ENCODE results near the gene MAGI1. TPM values are rescaled to one million over a fixed set of nuclear protein-coding genes. Genes with fewer than 3 reads are reported as not detected.
"Not testable (repeated sequence)": the region's sequence is repeated elsewhere in the genome, so short reads cannot be mapped to it uniquely, and the experiment has no call there.

Gene MAGI1
- polyA plus RNA-seq, 10 donors: 9.5 to 18.3 (median 14.3) TPM

DNA sequence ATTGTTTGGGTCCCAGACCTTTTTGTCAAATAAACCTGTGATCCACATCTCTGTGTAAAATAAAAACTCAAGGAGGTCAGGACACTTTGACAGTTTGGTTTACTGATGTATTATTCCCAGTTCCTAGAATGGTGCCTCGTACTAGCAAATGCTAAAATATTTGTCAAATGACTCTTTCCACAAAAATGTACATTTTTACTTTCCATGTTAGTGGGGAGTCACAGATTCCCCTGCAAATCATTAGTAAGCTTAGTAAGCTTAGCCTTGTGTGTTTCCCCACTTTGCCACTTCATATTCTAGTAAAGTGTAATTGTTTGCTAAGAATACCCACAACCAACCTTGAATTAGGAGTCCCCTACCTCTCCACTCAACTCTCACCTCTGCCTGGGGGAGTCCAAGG is 2.4 kb upstream of the MAGI1 start:
- peak in 1 of 3 donors; percentile 58 for DNase-seq

DNA sequence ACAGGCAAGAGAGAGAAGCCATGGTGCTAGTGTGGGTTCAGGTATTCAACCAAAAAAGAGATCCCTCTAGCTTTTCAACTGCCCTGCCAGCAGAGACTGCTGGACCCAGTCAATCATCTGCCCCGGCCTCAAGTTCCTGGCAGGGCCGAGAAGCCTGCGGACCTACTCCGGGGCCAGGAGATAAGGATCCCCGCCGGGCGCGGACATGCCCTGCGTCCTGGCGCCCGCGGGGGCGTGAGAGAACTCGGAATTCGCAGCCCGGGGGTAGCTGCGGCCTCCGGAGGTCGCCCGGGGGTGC is 821 bp upstream of the MAGI1 start:
- DNase-seq: no peak

DNA sequence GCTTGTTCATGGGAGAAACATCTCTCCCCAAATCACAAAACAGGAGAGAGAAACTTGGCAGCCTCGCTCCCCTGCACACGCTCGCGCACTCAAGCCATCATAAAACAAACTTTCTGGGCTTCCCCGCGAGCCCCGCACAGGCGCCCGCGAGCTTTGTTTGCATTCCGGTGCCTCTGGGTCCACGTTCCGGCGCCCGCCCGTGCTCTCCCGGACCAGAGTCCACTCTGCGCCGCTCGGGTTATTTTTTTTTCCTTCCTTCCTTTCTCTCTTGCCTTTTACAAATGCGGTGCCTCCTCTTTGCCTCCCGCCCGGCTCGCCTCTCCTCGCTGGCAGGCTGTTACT is 363 bp downstream of the MAGI1 start:
- no peak for DNase-seq

DNA sequence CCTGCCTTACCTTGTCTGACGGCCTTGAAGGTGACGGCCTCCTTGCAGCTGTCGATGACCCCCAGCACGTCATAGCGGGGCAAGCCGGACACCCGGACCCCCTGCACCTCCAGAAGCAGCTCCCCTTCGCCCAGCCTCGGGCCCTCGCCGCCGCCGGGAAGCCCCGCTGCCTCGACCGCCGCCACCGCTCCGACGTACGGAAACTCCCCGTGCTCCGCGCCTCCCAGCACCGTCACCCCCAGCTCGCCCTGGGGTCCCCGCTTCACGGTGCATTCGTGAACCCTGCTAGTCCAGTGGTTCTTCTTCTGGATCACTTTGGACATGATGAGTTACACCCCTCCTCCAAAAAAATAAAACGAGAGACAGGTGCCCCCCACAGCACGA is 740 bp downstream of the MAGI1 start:
- no peak for DNase-seq

DNA sequence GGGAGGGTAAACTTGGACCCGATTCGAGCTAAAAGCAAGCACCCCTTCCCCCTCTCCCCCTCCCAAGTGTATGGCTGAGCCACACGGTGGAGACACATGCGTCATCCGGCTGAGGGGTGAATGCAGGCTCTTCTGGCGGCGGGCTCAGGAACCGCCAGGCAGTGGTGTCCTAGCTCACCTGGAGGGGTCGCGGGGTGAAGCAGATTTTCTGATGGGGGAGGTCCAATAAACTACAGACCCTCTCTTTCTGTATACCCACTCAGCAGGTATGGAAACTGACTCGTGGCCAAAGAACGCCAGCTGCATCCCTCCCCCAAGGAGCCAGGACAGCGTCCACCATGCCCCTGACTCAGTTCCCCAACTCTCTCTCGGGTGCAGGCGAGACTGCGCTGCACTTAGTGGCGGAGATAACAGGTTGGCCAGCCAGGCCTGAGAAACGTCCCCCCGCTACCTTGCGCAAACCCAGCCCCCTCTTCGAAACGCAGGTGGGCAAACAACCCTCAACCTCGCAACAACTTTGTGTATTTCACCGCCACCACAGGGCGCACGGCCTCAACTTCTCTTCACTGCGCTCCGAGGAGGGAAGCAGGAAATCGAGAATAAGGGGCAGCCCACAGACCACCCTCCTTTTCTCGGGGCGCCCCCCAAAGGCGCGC is 1.3 kb downstream of the MAGI1 start:
- peak in 2 of 3 donors; percentile 32 to 60 for DNase-seq

DNA sequence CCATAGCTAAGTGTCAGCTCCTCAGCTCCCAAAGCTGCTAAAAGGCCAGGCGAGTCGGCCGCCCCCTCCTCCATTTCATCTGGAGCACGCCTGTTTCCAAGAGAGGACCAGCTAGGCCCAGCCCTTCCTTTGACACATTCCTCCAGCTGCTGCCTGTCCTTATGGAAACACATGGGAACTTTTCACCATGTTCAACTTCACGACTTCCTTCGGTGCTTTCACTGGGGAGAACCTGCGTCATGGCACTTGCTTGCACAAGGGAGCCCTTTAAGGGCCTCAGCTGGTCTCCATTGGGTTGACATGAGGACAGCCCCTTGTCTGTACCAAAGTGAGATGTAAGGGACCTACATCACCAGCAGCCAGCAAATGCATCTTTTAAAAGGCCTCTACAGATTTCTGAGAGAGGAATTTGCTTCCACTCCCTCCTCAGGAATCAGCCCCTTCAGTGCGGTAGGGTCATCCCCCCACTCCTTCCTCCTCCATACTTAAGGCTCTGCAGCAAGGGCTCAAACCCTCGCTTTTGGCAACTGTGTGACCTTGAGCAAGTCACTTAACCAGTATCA is 2.1 kb downstream of the MAGI1 start:
- DNase-seq: peak in 1 of 3 donors; percentile 25

DNA sequence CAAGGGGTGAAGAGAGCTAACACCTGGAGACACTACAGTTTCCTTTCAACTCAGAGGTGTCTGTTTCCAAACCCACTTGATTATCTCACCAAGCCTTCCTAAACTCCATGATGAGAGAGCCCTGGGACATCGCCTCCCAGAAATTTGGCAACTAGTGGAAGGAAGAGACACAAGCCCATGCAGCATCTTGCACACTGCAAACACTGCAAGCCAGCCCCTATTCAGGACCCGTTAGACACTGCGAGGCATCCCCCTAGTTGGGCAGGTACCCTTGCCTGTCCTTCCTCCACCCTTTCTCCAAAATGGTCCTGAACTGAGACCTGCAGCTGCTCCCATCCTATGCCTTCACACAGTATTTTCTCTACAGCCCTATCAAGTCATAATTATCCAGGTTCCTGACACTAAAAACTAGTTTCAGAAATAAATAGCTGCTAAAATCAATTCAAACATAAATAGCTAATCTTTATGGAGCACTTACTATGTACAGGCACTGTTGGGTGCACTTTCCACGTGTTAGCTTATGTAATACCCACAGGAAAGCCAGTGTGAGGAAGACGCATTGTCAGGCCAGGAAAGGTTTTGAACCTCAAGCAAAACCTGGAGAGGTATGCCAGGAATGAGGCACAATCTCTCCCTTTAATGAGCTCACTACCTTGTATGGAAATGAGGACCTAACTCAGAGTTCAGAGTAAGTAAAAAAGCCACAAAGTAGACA is 2.8 kb downstream of the MAGI1 start:
- no peak for DNase-seq

DNA sequence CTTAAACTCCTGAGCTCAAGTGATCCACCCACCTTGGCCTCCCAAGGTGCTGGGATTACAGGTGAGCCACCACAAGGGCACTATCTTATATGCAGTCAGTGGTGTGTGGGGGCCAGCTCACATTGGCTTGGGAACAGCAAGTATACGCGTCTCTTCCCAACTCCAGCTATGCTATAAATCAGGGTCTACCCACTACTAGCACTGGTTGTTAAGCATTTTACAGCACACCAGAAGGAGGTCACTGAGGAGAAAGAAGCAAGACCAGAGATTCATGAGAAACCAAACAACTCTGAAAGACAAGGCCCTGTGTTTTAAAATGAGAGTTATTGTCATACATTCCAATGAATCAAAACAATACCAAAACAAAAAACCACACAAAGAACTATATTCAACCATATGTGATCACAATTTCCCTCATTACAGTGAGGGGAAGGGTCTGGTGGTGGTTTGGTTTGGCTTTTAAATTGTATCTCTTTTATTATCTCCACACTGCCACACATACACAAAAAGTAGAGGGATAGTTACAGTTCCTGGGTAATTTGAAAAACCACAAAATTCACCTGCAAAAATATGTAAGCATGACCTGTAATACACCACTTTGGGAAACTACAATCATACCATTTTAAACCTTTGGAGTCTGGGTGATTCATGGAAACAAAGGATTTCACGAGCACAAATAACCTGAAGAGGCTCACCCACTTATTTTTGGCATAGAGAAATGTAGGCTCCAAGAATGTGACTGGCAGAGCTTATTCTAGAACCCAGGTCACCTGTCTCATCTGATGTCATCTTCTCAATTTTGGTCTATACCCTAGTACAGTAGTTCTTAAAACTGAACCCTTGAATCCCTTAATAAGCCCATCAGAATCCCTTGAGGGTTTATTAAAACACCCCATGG is 5.2 kb downstream of the MAGI1 start:
- no peak for DNase-seq

DNA sequence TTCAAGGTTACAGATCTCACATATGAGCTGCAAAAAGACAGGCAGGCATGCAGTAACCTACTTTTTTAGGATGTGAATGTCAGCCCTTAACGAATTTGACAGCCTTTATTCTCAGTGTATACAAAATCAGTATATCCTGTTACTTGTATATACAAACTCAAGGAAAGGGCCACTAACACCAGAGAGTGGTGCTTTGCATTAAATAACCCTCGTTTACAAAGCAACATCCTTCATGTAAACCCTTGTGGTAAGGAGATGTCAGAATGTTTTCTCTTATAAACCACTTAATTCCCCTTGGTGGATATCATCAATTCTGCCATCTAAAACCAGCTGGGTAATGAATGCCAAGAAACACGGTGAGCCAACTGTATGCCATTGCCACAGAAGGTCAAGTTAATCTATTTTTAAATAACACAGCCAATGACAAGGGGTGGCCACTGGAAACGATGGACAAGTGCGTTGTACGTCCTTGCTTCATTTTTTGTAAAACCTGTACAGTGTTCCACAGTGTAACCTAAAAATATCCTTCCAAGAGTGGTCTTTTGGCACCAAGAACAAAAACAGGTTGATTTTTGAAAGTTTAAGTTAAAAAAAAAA is 7.5 kb downstream of the MAGI1 start:
- DNase-seq: no peak

DNA sequence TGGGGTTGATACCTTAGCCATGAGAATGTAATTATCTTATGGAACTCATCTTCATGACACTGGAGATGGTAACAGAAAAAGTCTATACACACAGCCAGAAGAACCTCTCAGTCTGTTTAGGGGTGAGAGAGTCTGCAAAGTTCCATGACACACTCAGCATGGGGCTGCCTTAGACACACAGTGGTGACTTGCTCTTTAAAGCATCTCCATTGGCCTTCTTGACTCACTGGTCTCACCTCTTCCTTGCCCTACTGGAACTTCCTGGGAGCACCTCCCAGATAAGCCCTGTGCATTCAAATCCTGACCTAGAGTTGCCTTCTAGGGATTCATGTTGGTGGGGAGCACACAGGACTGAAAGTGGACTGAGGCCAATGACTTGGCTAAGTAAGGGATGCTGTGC is 9.3 kb downstream of the MAGI1 start:
- DNase-seq: no peak

DNA sequence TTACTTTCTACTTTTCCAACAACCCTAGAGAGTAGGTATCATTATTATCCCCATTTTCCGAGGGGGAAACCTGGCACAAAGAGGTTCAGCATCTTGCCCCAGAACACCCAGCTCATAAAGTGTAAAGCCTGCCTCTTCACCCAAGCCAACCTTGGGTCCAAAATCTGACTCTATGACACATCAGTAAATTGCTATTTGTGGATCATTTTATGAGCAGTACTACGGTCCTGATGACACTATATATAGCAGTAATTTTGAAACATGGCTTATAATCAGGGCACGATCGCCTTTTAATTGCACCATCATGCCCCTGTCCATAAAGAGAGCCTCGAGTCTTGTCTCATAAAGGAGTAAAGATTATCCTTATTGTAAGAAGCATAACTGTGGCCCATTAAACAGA is 9.7 kb downstream of the MAGI1 start:
- DNase-seq: no peak

DNA sequence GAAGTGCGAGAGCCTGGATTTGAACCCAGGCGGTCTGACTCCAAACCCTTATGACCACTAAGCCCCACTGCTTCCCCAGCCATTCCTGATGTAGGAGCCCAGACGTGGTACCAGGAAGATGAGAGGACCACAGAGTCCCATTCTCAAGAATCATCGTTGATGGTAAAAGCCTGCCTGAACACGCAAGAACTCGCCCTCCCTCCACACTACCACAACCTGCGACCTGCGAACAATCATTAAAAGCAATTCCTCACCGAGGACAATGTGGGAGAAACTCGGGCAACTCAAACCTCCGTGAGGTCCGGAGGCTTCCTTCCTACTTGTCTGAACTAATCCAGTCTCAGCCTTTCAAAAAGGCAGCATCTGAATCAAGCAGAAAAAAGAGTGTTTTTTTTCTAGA is 10.3 kb downstream of the MAGI1 start:
- DNase-seq: no peak

DNA sequence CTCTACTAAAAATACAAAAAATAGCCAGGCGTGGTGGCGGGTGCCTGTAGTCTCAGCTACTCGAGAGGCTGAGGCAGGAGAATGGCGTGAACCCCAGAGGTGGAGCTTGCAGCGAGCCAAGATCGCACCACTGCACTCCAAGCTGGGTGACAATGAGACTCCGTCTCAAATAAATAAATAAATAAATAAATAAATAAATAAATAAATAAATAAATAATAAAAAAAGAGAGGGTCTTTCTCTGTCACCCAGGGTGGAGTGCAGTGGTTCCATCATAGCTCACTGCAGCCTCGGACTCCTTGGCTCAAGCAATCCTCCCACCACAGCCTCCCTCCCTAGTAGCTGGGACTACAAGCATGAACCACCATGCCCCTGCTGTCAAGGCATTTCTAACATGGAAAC is 11.6 kb downstream of the MAGI1 start:
- DNase-seq: not testable (repeated sequence)

DNA sequence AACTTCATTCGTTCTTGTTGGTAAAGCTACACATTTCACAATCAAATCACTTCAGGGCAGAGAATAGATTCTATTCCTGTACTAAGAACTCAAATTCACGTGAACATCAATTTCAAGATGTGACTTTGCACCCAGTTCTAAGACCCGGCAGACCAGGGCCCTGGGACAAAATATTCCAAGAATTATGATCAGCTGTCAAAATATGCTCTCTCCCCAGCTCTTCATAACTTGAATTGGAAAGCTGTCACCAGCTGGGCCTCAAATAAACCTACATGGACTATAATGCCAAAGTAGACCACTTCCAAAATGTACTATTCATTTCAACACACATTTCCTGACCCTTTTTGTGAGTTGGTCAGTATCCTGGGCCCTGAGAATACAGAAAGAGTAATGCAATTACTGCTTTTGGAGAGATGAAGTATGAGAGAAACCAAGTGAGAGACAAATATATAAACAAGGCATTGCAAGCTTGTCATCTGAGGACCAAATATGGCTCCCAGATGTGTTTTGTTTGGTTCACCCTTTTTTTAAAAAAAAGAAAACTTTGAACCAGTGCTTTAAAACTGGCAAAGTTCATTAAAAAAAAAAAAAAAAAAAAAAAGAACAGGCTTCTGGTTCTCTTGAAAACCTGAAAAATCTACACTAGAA is 14.9 kb downstream of the MAGI1 start:
- DNase-seq: no peak

DNA sequence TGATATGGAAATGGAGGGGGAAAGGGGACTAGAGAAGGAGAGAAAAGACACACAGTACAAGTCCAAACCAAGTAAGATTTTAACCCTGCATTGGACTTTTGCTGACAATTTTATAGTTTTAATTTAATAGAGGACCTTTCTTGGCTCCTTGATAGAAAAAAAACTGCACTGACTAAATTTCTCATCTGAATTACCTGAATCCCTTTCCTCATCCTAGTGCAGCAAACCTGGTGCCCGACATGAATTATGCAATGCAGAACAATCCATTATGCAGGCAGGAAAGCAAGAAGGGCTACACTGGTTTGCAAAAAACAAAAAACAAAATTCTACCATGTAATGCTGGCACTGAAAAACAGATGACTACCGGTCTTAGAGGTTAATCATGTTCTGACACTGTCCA is 15.5 kb downstream of the MAGI1 start:
- no peak for DNase-seq

DNA sequence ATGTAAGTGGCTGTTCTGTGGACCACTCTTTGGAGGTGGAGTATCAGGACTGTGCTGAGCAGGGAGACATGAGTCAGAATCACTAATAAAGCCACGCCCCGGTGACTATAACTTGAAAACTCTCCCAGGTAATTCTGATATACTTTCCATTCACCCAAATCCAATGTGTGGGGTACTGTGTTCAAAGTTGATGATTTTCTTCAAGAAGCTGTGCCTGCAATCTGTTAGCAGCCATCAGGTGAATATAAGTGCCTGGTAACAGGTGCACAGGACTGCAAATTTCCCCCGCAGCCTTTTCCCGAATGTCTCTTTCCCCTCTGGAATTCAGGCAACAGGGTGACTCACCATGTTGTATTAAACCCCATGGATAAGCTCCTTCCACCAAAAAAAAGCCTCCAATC is 17.0 kb downstream of the MAGI1 start:
- no peak for DNase-seq

DNA sequence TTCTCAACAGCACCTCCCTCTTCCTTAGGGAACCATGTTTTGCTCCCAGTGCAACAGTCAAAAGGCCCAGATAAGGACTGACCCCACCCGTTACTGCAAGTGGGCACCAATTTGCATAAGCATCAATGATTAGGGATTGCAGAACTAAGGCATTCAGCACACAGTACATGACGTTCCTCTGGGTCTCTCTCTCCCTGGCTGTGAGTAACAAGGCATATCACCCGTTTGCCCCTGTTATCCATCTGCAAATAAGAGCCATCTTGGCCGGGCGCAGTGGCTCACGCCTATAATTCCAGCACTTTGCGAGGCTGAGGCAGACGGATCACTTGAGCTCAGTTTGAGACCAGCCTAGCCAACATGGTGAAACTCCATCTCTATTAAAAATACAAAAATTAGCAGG is 18.8 kb downstream of the MAGI1 start:
- DNase-seq: no peak

DNA sequence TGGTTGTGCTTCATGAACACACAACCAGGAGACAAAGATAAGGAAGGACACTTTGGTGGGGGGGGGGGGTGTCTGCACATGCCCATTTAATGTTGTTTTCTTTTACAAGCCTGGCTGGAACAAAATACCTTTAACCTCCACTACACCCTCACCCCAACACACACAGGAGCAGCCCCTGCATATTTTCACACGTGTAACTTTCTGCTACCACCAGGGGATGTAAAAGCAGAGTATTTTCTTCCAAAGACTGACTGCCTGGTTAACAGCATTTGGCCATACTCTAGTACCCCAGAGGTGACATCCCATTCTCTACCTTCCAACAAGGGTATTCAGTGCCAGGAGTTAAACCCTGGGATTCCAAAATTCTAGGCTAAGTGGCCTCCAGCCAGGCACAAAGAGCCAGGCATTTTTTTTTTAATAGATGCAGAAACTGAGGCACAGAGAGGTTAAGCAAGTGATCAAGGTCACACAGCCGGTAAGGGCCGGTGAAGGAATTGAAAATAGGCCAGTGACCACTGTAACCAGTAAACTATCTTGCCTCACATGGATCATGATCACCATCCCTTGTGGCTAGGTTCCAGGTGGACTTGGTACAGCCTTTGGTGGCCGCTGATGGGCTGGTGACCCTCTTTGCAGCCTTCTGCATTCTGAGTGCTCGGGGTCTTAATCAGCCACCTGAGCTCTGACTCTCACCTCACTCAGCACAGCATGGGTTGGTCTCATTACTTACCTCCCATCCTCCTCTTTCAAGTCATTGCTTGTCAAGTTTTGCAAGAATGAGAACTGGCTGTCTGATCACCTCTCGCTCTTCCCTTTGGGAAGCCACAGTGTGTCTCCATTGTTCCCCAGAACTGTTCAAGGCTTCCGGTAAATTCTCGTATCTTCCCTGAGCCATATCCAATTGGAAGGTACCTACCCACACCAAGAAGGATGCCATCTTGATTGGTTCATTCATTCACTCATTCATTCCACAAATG is 20.4 kb downstream of the MAGI1 start:
- DNase-seq: no peak

DNA sequence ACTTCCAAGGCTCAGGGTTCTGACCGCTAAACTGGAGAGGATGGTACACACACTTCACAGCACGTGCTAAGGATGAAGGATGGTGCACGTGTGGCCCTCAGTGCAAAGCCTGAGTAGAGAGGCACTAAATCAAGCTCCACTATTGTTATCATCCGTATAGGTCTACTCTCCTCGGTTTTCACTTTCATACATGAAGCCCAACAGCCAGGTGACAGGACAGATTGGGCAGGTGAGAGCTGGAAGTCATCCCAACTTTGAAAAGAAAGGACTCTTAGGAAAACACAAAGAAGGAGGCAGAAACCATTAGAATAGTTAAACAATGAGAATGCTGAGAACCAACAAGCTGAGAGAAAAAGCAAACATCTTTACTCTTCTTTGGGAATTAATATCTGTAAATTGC is 21.1 kb downstream of the MAGI1 start:
- DNase-seq: no peak

DNA sequence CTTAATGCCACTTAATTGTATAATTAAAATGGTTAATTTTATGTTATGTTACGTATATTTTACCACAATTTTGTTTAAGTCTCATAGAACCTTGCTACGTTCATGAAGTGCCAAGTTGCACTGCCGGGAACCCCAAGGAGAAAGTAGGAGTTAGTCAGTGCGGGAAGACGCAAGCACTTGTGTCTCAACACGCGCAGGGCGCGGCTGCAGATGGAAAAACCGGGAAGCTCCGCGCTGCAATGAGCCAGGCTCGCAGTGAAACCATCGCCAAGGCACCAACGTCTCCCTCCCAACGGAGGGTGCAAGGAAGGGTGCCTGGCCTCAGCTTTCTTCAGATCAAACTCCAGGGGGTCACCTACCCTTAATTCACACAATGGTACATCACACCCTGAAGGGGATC is 21.6 kb downstream of the MAGI1 start:
- DNase-seq: no peak

DNA sequence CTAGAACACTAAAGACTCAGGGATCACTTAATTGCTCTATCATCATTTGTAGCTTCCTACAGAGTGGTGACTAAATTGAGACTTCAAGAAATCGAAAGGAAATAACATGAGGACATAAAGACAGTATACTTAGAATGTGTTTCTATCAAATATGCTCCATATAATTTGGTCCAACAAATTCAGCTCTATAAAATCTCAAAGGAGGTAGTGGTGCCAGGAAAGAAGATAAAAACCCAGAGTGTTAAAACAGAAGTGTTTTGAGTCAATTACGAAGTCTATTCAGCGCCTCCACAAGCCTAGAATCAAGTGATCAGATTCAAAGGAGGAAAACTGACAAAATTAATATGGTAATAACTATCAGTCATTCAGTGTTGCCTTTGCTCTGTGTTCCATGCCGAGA is 22.9 kb downstream of the MAGI1 start:
- DNase-seq: no peak

Data from muscle of back (tissue), 11 donors.